Activated B cell treated with CpG ODN at 0.5 μM for 24 hours (primary cell): ENCODE data around the gene ZEB2. TPM values are rescaled to one million over a fixed set of nuclear protein-coding genes. Genes with fewer than 3 reads are reported as not detected.

Experiments
- ATAC-seq: fragments of 200-7000 bp; cut with Tn5 transposase; one replicate; pipeline ENCODE4 v1.10.0; 2021; ENCODE audit warnings: low read depth, mild to moderate bottlenecking, moderate library complexity
- CTCF ChIA-PET: fragments of 350-600 bp; sonication (Branson Sonifier 250); formaldehyde crosslinking; loops from one replicate; lab custom pipeline; 2021; ENCODE audit warnings: antibody characterized with exemption; lab: Charles Lee
- POLR2A ChIA-PET: fragments of 350-600 bp; sonication (Branson Sonifier 250); formaldehyde crosslinking; loops from one replicate; lab custom pipeline; 2021; ENCODE audit warnings: antibody characterized with exemption; lab: Charles Lee
- DNase-seq: peaks from one replicate; pipeline ENCODE4 v3.0.0; 2022
- H3K27ac Mint-ChIP-seq: one replicate; pipeline ENCODE4 v1.8.0; 2020; ENCODE audit warnings: mixed read lengths
- H3K27me3 Mint-ChIP-seq: one replicate; pipeline ENCODE4 v1.8.0; 2021; ENCODE audit warnings: mixed read lengths
- H3K36me3 Mint-ChIP-seq: one replicate; pipeline ENCODE4 v1.8.0; 2021; ENCODE audit warnings: low read depth, mixed read lengths
- H3K4me1 Mint-ChIP-seq: one replicate; pipeline ENCODE4 v1.8.0; 2021; ENCODE audit warnings: mixed read lengths
- H3K4me3 Mint-ChIP-seq: one replicate; pipeline ENCODE4 v1.8.0; 2020; ENCODE audit warnings: mild to moderate bottlenecking, mixed read lengths
- H3K9me3 Mint-ChIP-seq: one replicate; pipeline ENCODE4 v1.8.0; 2020; ENCODE audit warnings: mixed read lengths
- intact Hi-C: fragments of 100-400 bp; cut with micrococcal nuclease; formaldehyde crosslinking; loops from one replicate; pipeline ENCODE4 v1.15.1; 2024
- total RNA-seq: library from RNA; stranded (reverse); gene quantifications from 2 replicates; pipeline ENCODE4 v1.2.3, GENCODE V29; 2022
- TF ChIP-seq, protein P1 (sequence below): fragments of 200-600 bp; IDR thresholded peaks from one replicate; pipeline ENCODE4 v1.8.0; 2022; ENCODE audit warnings: antibody characterized with exemption, mild to moderate bottlenecking

ZEB2 gene
- total RNA-seq, result 162 and 200 TPM in 2 replicates

DNA sequence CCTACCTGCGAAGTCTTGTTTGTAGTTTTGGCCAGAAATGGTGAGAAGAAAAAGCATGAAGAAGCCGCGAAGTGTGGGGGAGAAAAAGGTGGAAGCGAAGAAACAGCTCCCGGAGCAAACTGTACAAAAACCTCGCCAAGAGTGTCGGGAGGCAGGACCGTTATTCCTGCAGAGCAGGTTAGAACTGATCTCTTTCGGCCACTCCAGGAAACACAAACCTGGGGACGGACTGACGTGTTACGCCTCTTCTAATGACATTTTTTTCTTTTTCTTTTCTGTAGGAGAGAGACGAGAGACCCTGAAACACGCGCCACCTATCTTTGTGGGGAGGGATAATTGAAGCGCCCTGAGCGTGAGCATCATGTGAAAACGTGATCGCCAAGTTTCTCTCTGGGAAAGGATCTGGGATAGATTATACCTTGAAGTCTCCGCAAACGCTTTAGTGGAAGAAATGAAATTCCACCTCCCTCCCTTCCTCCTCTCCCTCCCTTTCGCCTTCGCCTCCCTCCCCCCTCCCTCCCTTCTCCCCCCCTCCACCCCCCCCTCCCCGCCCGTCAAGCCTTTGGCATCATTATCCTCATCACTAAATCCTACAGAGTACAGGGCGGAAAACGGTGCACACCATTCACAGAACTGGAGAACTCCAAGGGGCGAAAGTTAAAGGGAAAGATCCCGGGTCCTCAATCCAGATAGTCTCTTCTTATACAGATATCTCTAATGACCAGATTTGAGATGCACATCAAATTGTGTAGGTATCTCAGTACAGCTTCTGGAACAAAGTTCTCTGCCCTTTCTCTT, at the start of gene ZEB2:
TSS of gene ZEB2 (minus strand) at position 186 of the 798 bp plus-strand sequence. CDS start 2,769 bp downstream, outside the sequence.
- intact Hi-C loops, result loop anchor here (1.0 to 5.0 kb wide), 14 partner anchors 29 to 1232 kb away; no protein-coding TSS in a partner anchor
- TF ChIP-seq, protein P1, sequence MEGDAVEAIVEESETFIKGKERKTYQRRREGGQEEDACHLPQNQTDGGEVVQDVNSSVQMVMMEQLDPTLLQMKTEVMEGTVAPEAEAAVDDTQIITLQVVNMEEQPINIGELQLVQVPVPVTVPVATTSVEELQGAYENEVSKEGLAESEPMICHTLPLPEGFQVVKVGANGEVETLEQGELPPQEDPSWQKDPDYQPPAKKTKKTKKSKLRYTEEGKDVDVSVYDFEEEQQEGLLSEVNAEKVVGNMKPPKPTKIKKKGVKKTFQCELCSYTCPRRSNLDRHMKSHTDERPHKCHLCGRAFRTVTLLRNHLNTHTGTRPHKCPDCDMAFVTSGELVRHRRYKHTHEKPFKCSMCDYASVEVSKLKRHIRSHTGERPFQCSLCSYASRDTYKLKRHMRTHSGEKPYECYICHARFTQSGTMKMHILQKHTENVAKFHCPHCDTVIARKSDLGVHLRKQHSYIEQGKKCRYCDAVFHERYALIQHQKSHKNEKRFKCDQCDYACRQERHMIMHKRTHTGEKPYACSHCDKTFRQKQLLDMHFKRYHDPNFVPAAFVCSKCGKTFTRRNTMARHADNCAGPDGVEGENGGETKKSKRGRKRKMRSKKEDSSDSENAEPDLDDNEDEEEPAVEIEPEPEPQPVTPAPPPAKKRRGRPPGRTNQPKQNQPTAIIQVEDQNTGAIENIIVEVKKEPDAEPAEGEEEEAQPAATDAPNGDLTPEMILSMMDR, result no peak
- Mint-ChIP-seq H3K4me3 (no peak within 1 kb of the TSS), H3K4me1 (peaks cover 37% of the 10 kb centered on the region), H3K36me3 (peaks cover 15% of the 10 kb centered on the region), H3K9me3 (no peaks in the 10 kb centered on the region), H3K27me3 (no peaks in the 10 kb centered on the region), H3K27ac (peak within 1 kb of the TSS; percentile 35)
- DNase-seq (peak; percentile 36), ATAC-seq (peak; percentile 38)
- ChIA-PET POLR2A (interaction anchor here (0.5 to 4.3 kb wide), 10 partner anchors 8 to 1793 kb away, joined by 3 to 35 read pairs (median 3); no protein-coding TSS in a partner anchor), CTCF (interaction anchor here (0.7 to 1.6 kb wide), 7 partner anchors 16 to 1233 kb away, joined by 3 to 5 read pairs (median 3); no protein-coding TSS in a partner anchor)

DNA sequence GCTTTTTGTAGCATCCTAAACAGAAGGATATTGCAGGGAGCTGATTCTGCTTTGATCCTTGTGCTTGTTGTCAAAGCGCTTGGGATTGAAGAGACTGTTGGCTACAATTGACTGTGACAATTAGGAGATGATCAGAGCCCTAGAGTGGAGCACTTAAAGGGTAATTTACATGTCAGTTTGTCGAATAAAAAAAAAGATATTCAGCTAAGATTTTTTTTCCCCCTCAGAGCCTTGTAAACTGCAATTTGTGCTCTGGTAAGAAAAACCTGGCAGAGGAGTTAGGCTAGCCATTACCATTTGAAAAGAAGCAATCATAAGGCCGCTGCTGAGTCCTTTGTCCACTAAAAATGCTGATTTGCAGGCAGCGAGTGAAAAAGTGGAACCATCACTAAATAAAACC, 47.8 kb upstream of the ZEB2 start:
- POLR2A ChIA-PET, result no interaction called here

DNA sequence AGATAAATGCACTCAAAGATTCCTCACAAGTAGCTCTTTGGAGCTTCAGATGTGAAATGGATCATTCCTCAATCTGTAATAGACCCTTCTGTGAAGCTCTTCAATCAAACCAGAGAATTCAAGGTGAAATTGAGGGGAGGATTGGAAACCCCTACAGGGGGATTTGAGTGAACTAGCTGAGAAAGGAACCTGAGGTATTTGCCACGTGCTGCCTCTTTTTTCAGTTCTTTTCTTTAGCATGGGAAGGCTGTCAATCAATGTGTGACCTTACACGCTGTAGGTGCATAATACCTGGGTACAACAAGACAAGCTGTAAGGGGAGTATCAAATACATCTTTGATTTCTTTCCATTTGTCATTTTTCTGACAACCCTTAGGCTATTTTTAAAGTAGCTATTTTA, 46.5 kb upstream of the ZEB2 start:
- intact Hi-C loops, result no loop called here
- TF ChIP-seq, protein P1, result no peak
- ChIA-PET POLR2A (no interaction called here), CTCF (no interaction called here)
- Mint-ChIP-seq H3K27me3 (peaks cover under 1% of the 10 kb centered on the region), H3K4me1 (peaks cover 9% of the 10 kb centered on the region), H3K36me3 (no peaks in the 10 kb centered on the region), H3K9me3 (no peaks in the 10 kb centered on the region), H3K4me3 (no peak overlapping the region), H3K27ac (no peak overlapping the region)
- no peak for DNase-seq
- no peak for ATAC-seq

More for the DNA sequence above, 47.8 kb upstream of the ZEB2 start:
- DNase-seq, result no peak
- CTCF ChIA-PET, result no interaction called here
- intact Hi-C loops, result no loop called here
- Mint-ChIP-seq H3K4me3 (no peak overlapping the region), H3K27ac (no peak overlapping the region), H3K4me1 (peaks cover under 1% of the 10 kb centered on the region), H3K36me3 (no peaks in the 10 kb centered on the region), H3K27me3 (peaks cover 3% of the 10 kb centered on the region), H3K9me3 (no peaks in the 10 kb centered on the region)
- TF ChIP-seq, protein P1, result no peak
- no peak for ATAC-seq

DNA sequence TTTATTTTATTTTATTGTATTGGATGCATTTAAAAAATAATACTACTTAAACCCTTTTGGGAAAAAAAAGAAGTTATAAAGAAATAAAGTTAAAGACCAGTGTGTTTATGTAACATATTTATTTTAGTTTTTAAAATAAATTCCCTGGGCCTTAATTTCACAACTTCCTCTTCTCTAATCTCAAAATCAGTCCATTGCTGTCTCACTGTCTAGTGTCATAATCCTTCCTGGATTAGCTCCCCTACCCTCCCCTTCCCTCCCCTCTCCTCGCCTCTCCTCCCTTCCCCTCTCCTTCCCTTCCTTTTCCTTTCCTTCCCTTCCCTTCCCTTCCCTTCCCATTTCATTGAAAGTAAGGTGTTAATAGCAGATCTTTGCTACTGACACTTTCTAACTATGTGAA, 40.3 kb upstream of the ZEB2 start:
- Mint-ChIP-seq H3K4me3 (no peak overlapping the region), H3K4me1 (peaks cover 20% of the 10 kb centered on the region), H3K36me3 (no peaks in the 10 kb centered on the region), H3K27me3 (no peaks in the 10 kb centered on the region), H3K9me3 (no peaks in the 10 kb centered on the region), H3K27ac (no peak overlapping the region)
- CTCF ChIA-PET, result no interaction called here
- no peak for DNase-seq
- POLR2A ChIA-PET, result no interaction called here
- TF ChIP-seq, protein P1, result no peak
- no peak for ATAC-seq
- intact Hi-C loops, result no loop called here

DNA sequence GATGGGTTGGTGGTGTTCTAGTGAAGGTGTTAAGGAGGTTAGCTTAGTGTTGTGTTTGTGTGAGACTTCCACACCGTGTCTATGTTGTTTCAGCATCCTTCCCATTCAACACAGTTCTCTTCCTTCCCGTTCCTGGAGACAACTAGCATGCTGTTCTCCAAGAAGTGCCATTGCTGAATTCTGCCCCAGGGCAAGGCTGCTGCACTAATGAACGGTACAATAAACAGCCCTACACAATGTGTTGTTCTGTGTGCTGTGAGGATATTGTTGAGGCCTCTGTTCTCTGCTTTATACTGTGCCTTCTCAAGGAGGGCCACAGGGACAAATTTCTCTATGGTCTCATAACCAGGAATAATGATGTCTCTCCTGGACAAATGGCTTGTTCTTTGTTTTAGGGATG, 39.8 kb upstream of the ZEB2 start:
- intact Hi-C loops, result no loop called here
- POLR2A ChIA-PET, result no interaction called here
- H3K27ac Mint-ChIP-seq, result no peak overlapping the region

More for the DNA sequence above, 39.8 kb upstream of the ZEB2 start:
- H3K4me1 Mint-ChIP-seq, result peaks cover 20% of the 10 kb centered on the region
- CTCF ChIA-PET, result no interaction called here
- H3K36me3 Mint-ChIP-seq, result no peaks in the 10 kb centered on the region
- H3K9me3 Mint-ChIP-seq, result no peaks in the 10 kb centered on the region
- TF ChIP-seq, protein P1, result no peak
- no peak for DNase-seq
- H3K4me3 Mint-ChIP-seq, result no peak overlapping the region
- H3K27me3 Mint-ChIP-seq, result no peaks in the 10 kb centered on the region
- no peak for ATAC-seq
